Neural cell (in vitro differentiated cells): ENCODE results near the gene PRH1.

Experiments
- CTCF ChIP-seq: fragments of 450-650 bp; IDR thresholded peaks from 2 replicates; pipeline ENCODE4 v1.5.1; 2014; ENCODE audit warnings: antibody characterized with exemption, mild to moderate bottlenecking, moderate library complexity; ENCODE audit not compliant: poor library complexity, severe bottlenecking
- EP300 ChIP-seq: fragments of 450-650 bp; conservative IDR thresholded peaks from 2 replicates; pipeline ENCODE4 v1.6.1; 2014; ENCODE audit warnings: antibody characterized with exemption, mild to moderate bottlenecking, moderate library complexity; ENCODE audit not compliant: poor library complexity, severe bottlenecking
- EZH2 ChIP-seq: fragments of 200-600, 300-800 bp; shearing (Covaris generic), sonication (generic); IDR thresholded peaks from 2 replicates; pipeline ENCODE4 v1.6.1; 2014; ENCODE audit warnings: antibody characterized with exemption, low read length, borderline replicate concordance, mild to moderate bottlenecking; ENCODE audit not compliant: insufficient read depth, poor library complexity, severe bottlenecking
- MXI1 ChIP-seq: fragments of 450-650 bp; conservative IDR thresholded peaks from 2 replicates; pipeline ENCODE4 v1.6.1; 2014; ENCODE audit warnings: antibody characterized with exemption, mild to moderate bottlenecking; ENCODE audit not compliant: poor library complexity, severe bottlenecking
- POLR2AphosphoS5 ChIP-seq: IDR thresholded peaks from 2 replicates; pipeline ENCODE4 v1.6.1; 2012
- RAD21 ChIP-seq: fragments of 450-650 bp; conservative IDR thresholded peaks from 2 replicates; pipeline ENCODE4 v1.6.1; 2014; ENCODE audit warnings: antibody characterized with exemption, mild to moderate bottlenecking, moderate library complexity
- REST ChIP-seq: IDR thresholded peaks from 2 replicates; pipeline ENCODE4 v1.6.1; 2012; ENCODE audit warnings: borderline replicate concordance
- SMC3 ChIP-seq: fragments of 450-650 bp; conservative IDR thresholded peaks from 2 replicates; pipeline ENCODE4 v1.6.1; 2014; ENCODE audit warnings: antibody characterized with exemption, mild to moderate bottlenecking, moderate library complexity; ENCODE audit not compliant: poor library complexity
- TAF1 ChIP-seq: IDR thresholded peaks from 2 replicates; pipeline ENCODE4 v1.6.1; 2012; ENCODE audit warnings: low read depth

GRCh38 chr12:10901427-10901826 is 17.4 kb upstream of the PRH1 start:
- TF ChIP-seq CTCF = no peak
- TF ChIP-seq EZH2 = no peak
- TF ChIP-seq MXI1 = no peak
- no peak for TF ChIP-seq EP300
- TF ChIP-seq SMC3 = no peak
- TF ChIP-seq RAD21 = no peak
- no peak for TF ChIP-seq TAF1
- TF ChIP-seq REST = no peak
- TF ChIP-seq POLR2AphosphoS5 = no peak
